GM19193 (cell line): ENCODE data around the gene TSPAN17.

Experiments
- POLR2A ChIP-seq: IDR thresholded peaks from 4 replicates; pipeline ENCODE4 v1.6.1; 2011; ENCODE audit not compliant: insufficient read depth, insufficient read length; ENCODE audit errors: extremely low read depth

TSPAN17 gene

GRCh38 chr5:176695073-176695472, 47.8 kb downstream of the TSPAN17 start:
- no peak for TF ChIP-seq POLR2A

- no peak for TF ChIP-seq POLR2A
These were observed 50.1 kb downstream of the TSPAN17 start for GRCh38 chr5:176697267-176697933.

- TF ChIP-seq POLR2A, result no peak
These were observed 50.8 kb downstream of the TSPAN17 start for GRCh38 chr5:176697934-176698538.

GRCh38 chr5:176700239-176700847, 53.1 kb downstream of the TSPAN17 start:
- TF ChIP-seq POLR2A, result no peak

- TF ChIP-seq POLR2A, result no peak
These were observed 55.7 kb downstream of the TSPAN17 start for GRCh38 chr5:176702671-176703641.

- TF ChIP-seq POLR2A, result no peak
These were observed 56.6 kb downstream of the TSPAN17 start for GRCh38 chr5:176703857-176704256.

- TF ChIP-seq POLR2A, result no peak
These were observed 57.1 kb downstream of the TSPAN17 start for GRCh38 chr5:176704355-176704754.

GRCh38 chr5:176704817-176705216, 57.5 kb downstream of the TSPAN17 start:
- TF ChIP-seq POLR2A, result no peak
